Peyer's patch (tissue), 4 donors: ENCODE data around the gene TREM2. TPM values are rescaled to one million over a fixed set of nuclear protein-coding genes. Genes with fewer than 3 reads are reported as not detected.

Experiments used
- DNase-seq, 3 donors: peaks; one replicate each; pipeline ENCODE4 v3.0.0-alpha.2; 2017 to 2019
- H3K27ac ChIP-seq, 4 donors: fragments of 200-600 bp; sonication (generic); one replicate each; pipeline ENCODE4 v1.5.1; 2016 to 2019
- H3K27me3 ChIP-seq, 2 donors: fragments of 200-600 bp; sonication (generic); one replicate each; pipeline ENCODE4 v1.5.1; 2019
- H3K36me3 ChIP-seq, 3 donors: fragments of 200-600 bp; sonication (generic); one replicate each; pipeline ENCODE4 v1.5.1; 2016 to 2019
- H3K4me1 ChIP-seq, 4 donors: fragments of 200-600 bp; sonication (generic); one replicate each; pipeline ENCODE4 v1.5.1; 2016 to 2019
- H3K4me3 ChIP-seq, 4 donors: fragments of 200-600 bp; sonication (generic); 1 replicate in 3 of 4; 2 replicates in 1 of 4; pipeline ENCODE4 v1.5.1; 2016 to 2019; ENCODE audit warnings: mild to moderate bottlenecking in 1 of 4
- H3K9me3 ChIP-seq, 4 donors: fragments of 200-600 bp; sonication (generic); one replicate each; pipeline ENCODE4 v1.5.1; 2016 to 2019; ENCODE audit warnings: mild to moderate bottlenecking in 1 of 4
- CTCF ChIP-seq, 6 experiments: fragments of 450-650 bp in 4 of 6; fragments of 200-600 bp in 2 of 6; sonication (generic) in 1 of 6; IDR thresholded peaks; one replicate each; pipeline ENCODE4 v1.5.1; 2017 to 2019; ENCODE audit warnings: antibody characterized with exemption in 6 of 6, mild to moderate bottlenecking in 3 of 6, moderate library complexity in 1 of 6
- POLR2A ChIP-seq, 2 donors: fragments of 450-650 bp; IDR thresholded peaks; one replicate each; pipeline ENCODE4 v1.5.1; 2017; ENCODE audit warnings: antibody characterized with exemption in 2 of 2, mild to moderate bottlenecking in 2 of 2, moderate library complexity in 2 of 2
- total RNA-seq, 4 donors: library from RNA; depleted of rRNA; stranded (reverse); fragments of >200 nt; gene quantifications; one replicate each; pipeline ENCODE4 v1.1.0, GENCODE V29; 2016

TREM2 gene
- total RNA-seq, 4 donors from 2014 or later = 1.2 TPM; not detected in 3

- Histone ChIP-seq H3K36me3 (no peaks in the 10 kb centered on the region), H3K27ac (no peak overlapping the region), H3K9me3 (no peaks in the 10 kb centered on the region), H3K27me3 (no peaks in the 10 kb centered on the region), H3K4me3 (no peak overlapping the region), H3K4me1 (no peaks in the 10 kb centered on the region)
- TF ChIP-seq POLR2A (IDR thresholded peaks at IDR 0.05) (no peak), CTCF (IDR thresholded peaks at IDR 0.05) (no peak)
- DNase-seq = no peak
Observed at GRCh38 chr6:41150671-41151070, 12.2 kb downstream of the TREM2 start.

GRCh38 chr6:41147917-41148316, 15.0 kb downstream of the TREM2 start:
- Histone ChIP-seq H3K9me3 (no peaks in the 10 kb centered on the region), H3K36me3 (no peaks in the 10 kb centered on the region), H3K27me3 (no peaks in the 10 kb centered on the region), H3K27ac (no peak overlapping the region), H3K4me1 (no peaks in the 10 kb centered on the region), H3K4me3 (no peak overlapping the region)
- no peak for TF ChIP-seq POLR2A (IDR thresholded peaks at IDR 0.05)
- TF ChIP-seq CTCF (IDR thresholded peaks at IDR 0.05) = no peak
- DNase-seq = no peak

- DNase-seq = no peak
- H3K9me3 ChIP-seq = no peaks in the 10 kb centered on the region
- no peaks in the 10 kb centered on the region for H3K4me1 ChIP-seq
- no peaks in the 10 kb centered on the region for H3K27me3 ChIP-seq
- H3K27ac ChIP-seq = no peak overlapping the region
- peaks cover 0 to 7% (median 0%) of the 10 kb centered on the region in 3 donors for H3K36me3 ChIP-seq
- no peak overlapping the region for H3K4me3 ChIP-seq
- TF ChIP-seq POLR2A (IDR thresholded peaks at IDR 0.05) (no peak), CTCF (IDR thresholded peaks at IDR 0.05) (no peak)
Observed at GRCh38 chr6:41136911-41137310, 26.0 kb downstream of the TREM2 start.

- no peaks in the 10 kb centered on the region for H3K4me1 ChIP-seq
- DNase-seq = no peak
- H3K36me3 ChIP-seq = peaks cover 0 to 7% (median 0%) of the 10 kb centered on the region in 3 donors
- no peaks in the 10 kb centered on the region for H3K9me3 ChIP-seq
- H3K27me3 ChIP-seq = no peaks in the 10 kb centered on the region
- TF ChIP-seq POLR2A (IDR thresholded peaks at IDR 0.05) (no peak), CTCF (IDR thresholded peaks at IDR 0.05) (no peak)
- no peak overlapping the region for H3K4me3 ChIP-seq
- H3K27ac ChIP-seq = no peak overlapping the region
Observed at GRCh38 chr6:41135062-41135832, 27.7 kb downstream of the TREM2 start.

- TF ChIP-seq CTCF (IDR thresholded peaks at IDR 0.05) (no peak), POLR2A (IDR thresholded peaks at IDR 0.05) (no peak)
- H3K36me3 ChIP-seq = peaks cover 0 to 7% (median 0%) of the 10 kb centered on the region in 3 donors
- H3K9me3 ChIP-seq = no peaks in the 10 kb centered on the region
- no peak overlapping the region for H3K4me3 ChIP-seq
- no peaks in the 10 kb centered on the region for H3K27me3 ChIP-seq
- no peak overlapping the region for H3K27ac ChIP-seq
- DNase-seq = no peak
- H3K4me1 ChIP-seq = no peaks in the 10 kb centered on the region
Observed at GRCh38 chr6:41132254-41132653, 30.7 kb downstream of the TREM2 start.
